ENCODE measurements around the gene CALD1.

CALD1 gene

GRCh38 chr7:134788191-134788590 is 8.8 kb downstream of the CALD1 start:
- DNase-seq: no peak

- DNase-seq: peak; percentile 83
Measured at GRCh38 chr7:134789967-134790685, 10.7 kb downstream of the CALD1 start.

GRCh38 chr7:134792968-134793367 is 13.5 kb downstream of the CALD1 start:
- peak; percentile 90 for DNase-seq

GRCh38 chr7:134795231-134795630 is 15.8 kb downstream of the CALD1 start:
- DNase-seq: no peak

GRCh38 chr7:134798155-134798554 is 18.7 kb downstream of the CALD1 start:
- no peak for DNase-seq

GRCh38 chr7:134799377-134799776 is 19.9 kb downstream of the CALD1 start:
- no peak for DNase-seq

GRCh38 chr7:134802762-134803161 is 23.3 kb downstream of the CALD1 start:
- DNase-seq: no peak

- peak; percentile 72 for DNase-seq
Measured at GRCh38 chr7:134804351-134804750, 24.9 kb downstream of the CALD1 start.

GRCh38 chr7:134804854-134805253 is 25.4 kb downstream of the CALD1 start:
- DNase-seq: no peak

GRCh38 chr7:134806197-134806596 is 26.8 kb downstream of the CALD1 start:
- DNase-seq: no peak

GRCh38 chr7:134809616-134810015 is 30.2 kb downstream of the CALD1 start:
- peak; percentile 36 for DNase-seq

- DNase-seq: peak; percentile 71
Measured at GRCh38 chr7:134811765-134812164, 32.3 kb downstream of the CALD1 start.

- peak; percentile 61 for DNase-seq
Measured at GRCh38 chr7:134813663-134814396, 34.4 kb downstream of the CALD1 start.

GRCh38 chr7:134814730-134815364 is 35.4 kb downstream of the CALD1 start:
- DNase-seq: no peak

- DNase-seq: no peak
Measured at GRCh38 chr7:134818613-134819345, 39.3 kb downstream of the CALD1 start.

- DNase-seq: no peak
Measured at GRCh38 chr7:134819401-134819800, 40.0 kb downstream of the CALD1 start.

- no peak for DNase-seq
Measured at GRCh38 chr7:134820295-134820694, 40.9 kb downstream of the CALD1 start.

GRCh38 chr7:134820778-134821177 is 41.3 kb downstream of the CALD1 start:
- no peak for DNase-seq

GRCh38 chr7:134823400-134823799 is 44.0 kb downstream of the CALD1 start:
- peak; percentile 96 for DNase-seq

GRCh38 chr7:134825666-134826065 is 46.2 kb downstream of the CALD1 start:
- DNase-seq: no peak

GRCh38 chr7:134826105-134826504 is 46.7 kb downstream of the CALD1 start:
- peak; percentile 86 for DNase-seq

GRCh38 chr7:134827436-134827835 is 48.0 kb downstream of the CALD1 start:
- no peak for DNase-seq

- DNase-seq: peak; percentile 87
Measured at GRCh38 chr7:134827889-134828288, 48.5 kb downstream of the CALD1 start.

Measured in fibroblast of skin of right biceps (primary cell).